Fibroblast of pulmonary artery (primary cell): Measurements from ENCODE around the gene GLS.

Experiments used
- DNase-seq: peaks from one replicate; pipeline ENCODE4 v3.0.0-alpha.2; 2010; ENCODE audit warnings: low read depth
- H3K4me3 ChIP-seq: replicated peaks from 2 replicates; pipeline ENCODE4 v1.5.1; 2011; ENCODE audit warnings: low read depth, mild to moderate bottlenecking, control low read depth, low read length, moderate library complexity
- TF ChIP-seq, protein P1 (sequence below): IDR thresholded peaks from 2 replicates; pipeline ENCODE4 v1.5.1; 2011; ENCODE audit warnings: mild to moderate bottlenecking, control low read depth, low read length, inconsistent platforms; ENCODE audit errors: missing control alignments

GLS gene

DNA sequence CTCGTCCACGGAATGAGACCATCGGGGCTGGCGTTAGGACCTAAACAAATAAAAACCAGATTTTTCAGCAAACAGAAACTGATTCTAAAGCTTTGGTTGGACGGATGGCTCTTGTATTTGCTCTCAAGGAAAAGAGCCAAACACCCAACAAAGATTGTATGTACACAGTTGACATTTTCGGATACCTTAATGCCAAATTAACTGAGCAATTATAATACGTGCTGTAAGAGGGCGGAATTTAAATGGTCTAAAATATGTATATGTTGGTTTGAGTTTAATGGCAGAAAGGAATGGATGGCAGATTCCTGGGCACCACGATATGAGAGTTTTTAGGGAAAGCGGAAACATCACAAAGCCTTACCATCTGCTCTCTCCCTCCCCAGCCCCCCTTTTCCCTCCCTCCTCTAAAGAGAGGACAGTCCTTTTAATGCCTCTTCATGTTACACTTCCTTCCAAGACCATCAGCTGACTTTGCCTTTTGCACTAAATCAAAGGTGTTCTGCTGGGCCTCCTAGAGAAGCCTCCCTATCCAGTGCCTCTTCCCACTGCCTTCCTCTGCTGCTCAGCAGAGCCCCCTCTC is 100.1 kb downstream of the GLS start:
- TF ChIP-seq, protein P1, sequence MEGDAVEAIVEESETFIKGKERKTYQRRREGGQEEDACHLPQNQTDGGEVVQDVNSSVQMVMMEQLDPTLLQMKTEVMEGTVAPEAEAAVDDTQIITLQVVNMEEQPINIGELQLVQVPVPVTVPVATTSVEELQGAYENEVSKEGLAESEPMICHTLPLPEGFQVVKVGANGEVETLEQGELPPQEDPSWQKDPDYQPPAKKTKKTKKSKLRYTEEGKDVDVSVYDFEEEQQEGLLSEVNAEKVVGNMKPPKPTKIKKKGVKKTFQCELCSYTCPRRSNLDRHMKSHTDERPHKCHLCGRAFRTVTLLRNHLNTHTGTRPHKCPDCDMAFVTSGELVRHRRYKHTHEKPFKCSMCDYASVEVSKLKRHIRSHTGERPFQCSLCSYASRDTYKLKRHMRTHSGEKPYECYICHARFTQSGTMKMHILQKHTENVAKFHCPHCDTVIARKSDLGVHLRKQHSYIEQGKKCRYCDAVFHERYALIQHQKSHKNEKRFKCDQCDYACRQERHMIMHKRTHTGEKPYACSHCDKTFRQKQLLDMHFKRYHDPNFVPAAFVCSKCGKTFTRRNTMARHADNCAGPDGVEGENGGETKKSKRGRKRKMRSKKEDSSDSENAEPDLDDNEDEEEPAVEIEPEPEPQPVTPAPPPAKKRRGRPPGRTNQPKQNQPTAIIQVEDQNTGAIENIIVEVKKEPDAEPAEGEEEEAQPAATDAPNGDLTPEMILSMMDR = no peak
- H3K4me3 ChIP-seq = no peak overlapping the region
- no peak for DNase-seq

DNA sequence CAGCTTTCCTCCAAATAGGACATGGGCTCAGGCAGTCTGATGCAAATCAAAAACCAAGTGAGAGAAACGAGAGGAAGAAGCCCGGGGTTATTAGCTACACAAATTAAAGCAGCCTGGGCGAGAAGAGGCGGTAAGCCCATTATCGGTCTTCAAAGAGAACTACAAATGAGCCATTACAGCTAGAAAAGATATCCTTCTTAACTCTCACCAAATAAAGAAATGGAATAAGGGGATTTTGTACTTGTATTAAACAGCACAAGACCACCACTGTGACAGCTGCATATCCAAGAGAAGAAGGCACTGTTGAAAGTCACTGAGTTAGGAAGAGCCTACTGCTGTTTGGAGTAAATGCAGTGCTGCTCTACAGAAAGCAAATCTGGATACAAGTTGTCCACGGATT is 100.7 kb downstream of the GLS start:
- no peak overlapping the region for H3K4me3 ChIP-seq
- no peak for DNase-seq
- TF ChIP-seq, protein P1 = no peak

DNA sequence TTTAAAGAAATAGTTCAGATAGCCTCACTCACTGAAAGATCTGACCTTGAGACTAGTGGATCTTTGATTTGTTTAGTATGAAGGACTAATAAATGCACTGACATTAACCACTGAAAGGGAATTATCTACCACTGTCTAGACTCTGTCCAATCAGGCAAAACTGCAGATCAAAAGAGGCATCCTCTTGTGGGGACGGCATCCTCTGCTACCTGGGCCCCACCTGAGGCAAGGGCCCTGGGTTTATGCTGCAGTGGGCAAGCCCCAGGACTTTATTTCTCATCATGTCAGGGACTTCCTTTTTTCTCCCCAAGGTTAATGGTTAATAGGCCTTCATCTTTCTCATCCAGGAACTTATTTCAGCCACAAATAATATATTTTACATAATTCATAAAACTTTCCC is 101.1 kb downstream of the GLS start:
- DNase-seq = no peak
- H3K4me3 ChIP-seq = no peak overlapping the region
- TF ChIP-seq, protein P1 = no peak

DNA sequence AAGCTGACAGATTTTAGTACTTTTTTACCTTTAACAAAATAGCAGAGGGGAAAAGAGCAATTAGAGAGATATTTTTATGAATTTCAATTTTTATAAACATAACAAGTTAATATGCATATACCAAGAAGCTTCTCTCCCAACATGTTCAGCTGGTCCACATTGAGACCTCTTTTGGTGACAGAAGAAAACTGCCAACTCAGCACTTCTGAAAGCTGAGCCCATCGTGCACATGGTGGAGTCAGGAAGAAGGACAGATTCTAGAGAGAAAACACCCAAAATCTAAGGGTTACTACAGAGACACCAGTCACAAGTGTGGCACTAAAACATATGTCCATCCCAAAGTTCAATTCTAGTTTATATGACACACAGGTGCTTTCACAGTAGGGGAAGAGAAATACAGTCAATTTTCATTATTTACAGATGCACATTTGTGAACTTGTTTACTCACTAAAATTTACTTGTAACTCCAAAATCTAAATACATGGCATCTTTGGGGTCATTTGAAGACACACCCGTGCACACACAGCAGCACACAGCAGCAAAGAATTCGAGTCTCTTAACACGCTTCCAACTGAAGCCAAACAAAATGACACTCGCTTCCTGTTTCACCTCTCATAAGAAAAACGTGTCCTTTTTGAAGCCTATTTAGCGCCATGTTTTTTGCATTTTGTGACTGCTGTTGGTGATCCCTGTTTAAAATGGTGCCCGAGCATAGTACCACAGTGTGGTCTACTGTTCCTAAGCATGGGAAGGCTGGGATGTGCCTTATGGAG is 101.8 kb downstream of the GLS start:
- no peak for DNase-seq
- TF ChIP-seq, protein P1 = no peak
- H3K4me3 ChIP-seq = no peak overlapping the region

DNA sequence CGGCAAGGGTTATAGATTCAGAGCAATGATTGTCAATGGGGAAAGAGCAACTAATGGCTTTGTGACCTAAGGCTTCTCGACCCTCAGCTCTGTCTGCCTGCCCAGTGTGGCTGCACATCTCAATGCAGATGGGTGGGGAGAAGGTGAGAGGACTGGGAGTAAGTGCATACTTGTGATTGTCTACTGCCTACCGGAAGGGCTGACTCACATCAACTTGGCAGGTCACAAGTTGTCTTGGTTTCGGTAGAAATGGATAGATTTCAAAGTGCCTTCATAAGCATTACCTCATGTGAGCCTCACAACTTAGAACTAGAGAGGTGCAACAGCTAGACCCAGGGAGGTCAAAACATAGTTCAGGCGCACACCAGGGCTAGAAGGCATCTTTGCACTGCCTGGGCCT is 104.0 kb downstream of the GLS start:
- TF ChIP-seq, protein P1 = no peak
- peak; percentile 90 for DNase-seq
- H3K4me3 ChIP-seq = no peak overlapping the region

DNA sequence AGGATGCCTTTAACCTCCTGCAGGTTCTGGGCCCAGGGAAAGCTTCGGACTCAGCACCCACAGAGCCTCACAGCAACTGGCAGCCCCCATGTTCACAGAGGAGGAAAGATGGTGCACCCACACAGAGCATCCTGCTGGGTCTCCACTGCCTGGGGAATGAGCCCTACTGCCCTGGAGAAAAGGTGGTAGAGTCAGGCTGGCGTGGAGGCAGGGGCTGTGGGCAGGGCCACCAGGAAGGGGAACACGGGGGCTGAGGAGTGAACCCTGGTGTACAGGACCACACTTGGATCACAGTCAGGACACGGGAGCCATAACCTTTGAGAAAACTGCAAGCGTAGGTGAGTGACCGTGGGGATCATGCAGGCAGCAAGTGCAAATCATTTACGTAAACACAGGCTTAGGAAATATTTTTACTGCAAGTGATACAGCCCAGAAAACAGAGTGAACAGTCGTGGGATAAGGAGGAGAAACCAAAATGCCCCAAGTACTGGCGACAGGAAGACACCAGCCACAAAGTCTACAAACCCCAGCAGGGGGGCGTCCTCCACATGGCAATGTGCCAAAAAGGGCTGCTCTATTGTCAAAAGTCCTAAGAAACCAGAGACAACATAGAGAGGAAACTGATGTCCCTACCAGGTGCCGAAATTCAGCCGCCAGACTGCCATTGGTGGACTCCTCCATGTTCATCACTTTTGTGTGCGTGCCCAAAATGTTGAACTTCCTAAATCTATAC is 105.8 kb downstream of the GLS start:
- TF ChIP-seq, protein P1 = no peak
- DNase-seq = no peak
- H3K4me3 ChIP-seq = no peak overlapping the region
